RWPE2 (cell line): Measurements from ENCODE around the gene SIRPA.

Source experiments
- ATAC-seq: fragments of 200-7000 bp; cut with Tn5 transposase; 3 replicates; pipeline ENCODE4 v1.9.1; 2021; ENCODE audit warnings: low read depth
- DNase-seq: peaks from one replicate; pipeline ENCODE4 v3.0.0-alpha.2; 2020; ENCODE audit warnings: low spot score
- H3K27ac ChIP-seq: fragments of 450-650 bp; 2 replicates; pipeline ENCODE4 v1.5.1; 2017; ENCODE audit warnings: mild to moderate bottlenecking; ENCODE audit not compliant: poor library complexity, severe bottlenecking
- H3K27me3 ChIP-seq: fragments of 250-450 bp; sonication (Bioruptor Pico); 2 replicates; pipeline ENCODE4 v1.5.1; 2021; ENCODE audit warnings: mild to moderate bottlenecking, moderate library complexity; ENCODE audit not compliant: insufficient read depth, poor library complexity, severe bottlenecking
- H3K36me3 ChIP-seq: fragments of 250-450 bp; sonication (Bioruptor Pico); 2 replicates; pipeline ENCODE4 v1.5.1; 2020; ENCODE audit warnings: low read depth, mild to moderate bottlenecking, moderate library complexity
- H3K4me1 ChIP-seq: fragments of 250-450 bp; sonication (Bioruptor Pico); 2 replicates; pipeline ENCODE4 v1.5.1; 2021; ENCODE audit warnings: mild to moderate bottlenecking, moderate library complexity; ENCODE audit not compliant: insufficient read depth, poor library complexity, severe bottlenecking
- H3K4me3 ChIP-seq: fragments of 250-450 bp; sonication (Bioruptor Pico); 2 replicates; pipeline ENCODE4 v1.5.1; 2021; ENCODE audit warnings: mild to moderate bottlenecking, moderate library complexity; ENCODE audit not compliant: severe bottlenecking
- H3K9me3 ChIP-seq: fragments of 250-450 bp; sonication (Bioruptor Pico); 2 replicates; pipeline ENCODE4 v1.5.1; 2021; ENCODE audit warnings: mild to moderate bottlenecking, moderate library complexity; ENCODE audit not compliant: severe bottlenecking
- CTCF ChIP-seq: fragments of 450-650 bp; IDR thresholded peaks from one replicate; pipeline ENCODE4 v1.5.1; 2017; ENCODE audit warnings: mild to moderate bottlenecking, moderate library complexity; ENCODE audit not compliant: poor library complexity, severe bottlenecking

SIRPA gene

GRCh38 chr20:1882026-1882425 is 13.2 kb upstream of the SIRPA start:
- H3K27me3 ChIP-seq = no peaks in the 10 kb centered on the region
- H3K4me1 ChIP-seq = no peaks in the 10 kb centered on the region
- no peak for ATAC-seq
- DNase-seq = no peak
- H3K9me3 ChIP-seq = no peaks in the 10 kb centered on the region
- no peak overlapping the region for H3K27ac ChIP-seq
- H3K4me3 ChIP-seq = no peak overlapping the region
- TF ChIP-seq CTCF = no peak
- H3K36me3 ChIP-seq = no peaks in the 10 kb centered on the region

- DNase-seq = no peak
- H3K4me1 ChIP-seq = no peaks in the 10 kb centered on the region
These were observed 11.2 kb upstream of the SIRPA start for GRCh38 chr20:1883986-1884385.

GRCh38 chr20:1885254-1885653 is 10.0 kb upstream of the SIRPA start:
- H3K27me3 ChIP-seq = no peaks in the 10 kb centered on the region
- no peaks in the 10 kb centered on the region for H3K9me3 ChIP-seq
- no peak overlapping the region for H3K27ac ChIP-seq
- ATAC-seq (no peak), DNase-seq (no peak)
- TF ChIP-seq CTCF = no peak
- H3K4me1 ChIP-seq = no peaks in the 10 kb centered on the region
- H3K36me3 ChIP-seq = no peaks in the 10 kb centered on the region
- no peak overlapping the region for H3K4me3 ChIP-seq

More at GRCh38 chr20:1883986-1884385, 11.2 kb upstream of the SIRPA start:
- ATAC-seq = 0 out of 3 replicates have a peak, but pooled peaks have one; percentile 9
- Histone ChIP-seq H3K36me3 (no peaks in the 10 kb centered on the region), H3K4me3 (no peak overlapping the region), H3K9me3 (no peaks in the 10 kb centered on the region), H3K27me3 (no peaks in the 10 kb centered on the region), H3K27ac (no peak overlapping the region)
- no peak for TF ChIP-seq CTCF

GRCh38 chr20:1885940-1886693 is 9.1 kb upstream of the SIRPA start:
- Histone ChIP-seq H3K4me1 (no peaks in the 10 kb centered on the region), H3K27me3 (no peaks in the 10 kb centered on the region), H3K9me3 (no peaks in the 10 kb centered on the region), H3K36me3 (no peaks in the 10 kb centered on the region), H3K27ac (no peak overlapping the region), H3K4me3 (no peak overlapping the region)
- ATAC-seq (no peak), DNase-seq (no peak)
- TF ChIP-seq CTCF = no peak

GRCh38 chr20:1887321-1887720 is 7.9 kb upstream of the SIRPA start:
- no peaks in the 10 kb centered on the region for H3K9me3 ChIP-seq
- no peak for TF ChIP-seq CTCF

More at GRCh38 chr20:1887321-1887720, 7.9 kb upstream of the SIRPA start:
- no peak overlapping the region for H3K4me3 ChIP-seq
- ATAC-seq (no peak), DNase-seq (no peak)
- no peaks in the 10 kb centered on the region for H3K27me3 ChIP-seq
- no peaks in the 10 kb centered on the region for H3K36me3 ChIP-seq
- H3K27ac ChIP-seq = no peak overlapping the region
- H3K4me1 ChIP-seq = no peaks in the 10 kb centered on the region
